HEK293 (cell line): ENCODE results near the gene RAB6A.

ENCODE experiments used
- EGR2 ChIP-seq: fragments of 450-650 bp; formaldehyde crosslinking; IDR thresholded peaks from 2 replicates; pipeline ENCODE4 v1.5.1; 2016; ENCODE audit warnings: low read depth, missing biosample characterization, missing genetic modification characterization
- KLF1 ChIP-seq: fragments of 450-650 bp; formaldehyde crosslinking; IDR thresholded peaks from 2 replicates; pipeline ENCODE4 v1.5.1; 2016; ENCODE audit warnings: missing biosample characterization, missing genetic modification characterization
- MEIS1 ChIP-seq: sonication (generic); formaldehyde crosslinking; IDR thresholded peaks from 2 replicates; pipeline ENCODE4 v1.8.1; 2022; ENCODE audit warnings: missing genetic modification reagents, mild to moderate bottlenecking, borderline replicate concordance
- OVOL3 ChIP-seq: fragments of 450-650 bp; formaldehyde crosslinking; IDR thresholded peaks from 2 replicates; pipeline ENCODE4 v1.5.1; 2016; ENCODE audit warnings: missing biosample characterization, missing genetic modification characterization
- SP3 ChIP-seq: fragments of 450-650 bp; formaldehyde crosslinking; IDR thresholded peaks from 2 replicates; pipeline ENCODE4 v1.5.1; 2016; ENCODE audit warnings: missing biosample characterization, missing genetic modification characterization
- ZBTB17 ChIP-seq: fragments of 450-650 bp; formaldehyde crosslinking; IDR thresholded peaks from 2 replicates; pipeline ENCODE4 v1.5.1; 2016; ENCODE audit warnings: missing biosample characterization, missing genetic modification characterization
- ZBTB21 ChIP-seq: fragments of 450-650 bp; formaldehyde crosslinking; IDR thresholded peaks from 2 replicates; pipeline ENCODE4 v1.5.1; 2017; ENCODE audit warnings: missing biosample characterization, missing genetic modification characterization
- ZIC2 ChIP-seq: fragments of 450-650 bp; formaldehyde crosslinking; IDR thresholded peaks from 2 replicates; pipeline ENCODE4 v1.5.1; 2016; ENCODE audit warnings: missing biosample characterization, missing genetic modification characterization
- ZNF114 ChIP-seq: fragments of 450-650 bp; formaldehyde crosslinking; IDR thresholded peaks from 2 replicates; pipeline ENCODE4 v1.5.0; 2017; ENCODE audit warnings: missing biosample characterization, missing genetic modification characterization
- ZNF146 ChIP-seq: fragments of 450-650 bp; formaldehyde crosslinking; IDR thresholded peaks from 2 replicates; pipeline ENCODE4 v1.5.1; 2016; ENCODE audit warnings: missing biosample characterization, missing genetic modification characterization
- ZNF248 ChIP-seq: fragments of 450-650 bp; formaldehyde crosslinking; IDR thresholded peaks from 2 replicates; pipeline ENCODE4 v1.5.1; 2017; ENCODE audit warnings: missing biosample characterization, missing genetic modification characterization
- ZNF266 ChIP-seq: fragments of 450-650 bp; formaldehyde crosslinking; IDR thresholded peaks from 2 replicates; pipeline ENCODE4 v1.5.1; 2016; ENCODE audit warnings: missing biosample characterization, missing genetic modification characterization, low read depth
- ZNF274 ChIP-seq, 2 experiments: fragments of 200-500 bp in 1 of 2; fragments of 450-650 bp in 1 of 2; sonication (Bioruptor generic) in 1 of 2; formaldehyde crosslinking in 1 of 2; IDR thresholded peaks; 2 replicates each; pipeline versions ENCODE4 v1.5.1 to v1.6.1; 2014 to 2016; ENCODE audit warnings: borderline replicate concordance in 1 of 2, inconsistent platforms in 1 of 2, low read length in 1 of 2, missing biosample characterization in 1 of 2, missing genetic modification characterization in 1 of 2
- ZNF324 ChIP-seq: fragments of 450-650 bp; formaldehyde crosslinking; IDR thresholded peaks from 2 replicates; pipeline ENCODE4 v1.5.1; 2016; ENCODE audit warnings: missing biosample characterization, missing genetic modification characterization
- ZNF433 ChIP-seq: fragments of 450-650 bp; formaldehyde crosslinking; IDR thresholded peaks from 2 replicates; pipeline ENCODE4 v1.5.1; 2016; ENCODE audit warnings: missing biosample characterization, missing genetic modification characterization, low read depth
- ZNF549 ChIP-seq: fragments of 450-650 bp; IDR thresholded peaks from 2 replicates; pipeline ENCODE4 v1.5.1; 2018; ENCODE audit warnings: missing biosample characterization, missing genetic modification characterization, mild to moderate bottlenecking, inconsistent platforms, moderate library complexity
- ZNF555 ChIP-seq: fragments of 450-650 bp; formaldehyde crosslinking; conservative IDR thresholded peaks from 2 replicates; pipeline ENCODE4 v1.5.1; 2017; ENCODE audit warnings: missing biosample characterization, mild to moderate bottlenecking, missing genetic modification characterization, inconsistent platforms
- ZNF658 ChIP-seq: fragments of 450-650 bp; formaldehyde crosslinking; IDR thresholded peaks from 2 replicates; pipeline ENCODE4; 2016; ENCODE audit warnings: missing biosample characterization, missing genetic modification characterization
- ZNF791 ChIP-seq: fragments of 450-650 bp; formaldehyde crosslinking; IDR thresholded peaks from 2 replicates; pipeline ENCODE4 v1.5.1; 2016; ENCODE audit warnings: missing biosample characterization, missing genetic modification characterization
- TF ChIP-seq, protein P1 (sequence below): fragments of 450-650 bp; formaldehyde crosslinking; IDR thresholded peaks from 2 replicates; pipeline ENCODE4 v1.5.1; 2016; ENCODE audit warnings: missing biosample characterization, missing genetic modification characterization
- TF ChIP-seq, protein P2 (sequence below): fragments of 450-650 bp; formaldehyde crosslinking; IDR thresholded peaks from 2 replicates; pipeline ENCODE4 v1.5.1; 2016; ENCODE audit warnings: missing biosample characterization, missing genetic modification characterization
- TF ChIP-seq, protein P3 (sequence below): fragments of 450-650 bp; formaldehyde crosslinking; IDR thresholded peaks from 2 replicates; pipeline ENCODE4 v1.5.1; 2017; ENCODE audit warnings: missing biosample characterization, missing genetic modification characterization
- TF ChIP-seq, protein P4 (sequence below): fragments of 450-650 bp; formaldehyde crosslinking; IDR thresholded peaks from 2 replicates; pipeline ENCODE4 v1.5.1; 2017; ENCODE audit warnings: missing biosample characterization, missing genetic modification characterization
- TF ChIP-seq, protein P5 (sequence below): fragments of 450-650 bp; formaldehyde crosslinking; IDR thresholded peaks from 2 replicates; pipeline ENCODE4 v1.5.1; 2016; ENCODE audit warnings: missing biosample characterization, missing genetic modification characterization, low read depth
- TF ChIP-seq, protein P6 (sequence below): IDR thresholded peaks from 2 replicates; pipeline ENCODE4 v1.6.1; 2011; ENCODE audit warnings: mild to moderate bottlenecking, low read depth, low read length, borderline replicate concordance

RAB6A gene

DNA sequence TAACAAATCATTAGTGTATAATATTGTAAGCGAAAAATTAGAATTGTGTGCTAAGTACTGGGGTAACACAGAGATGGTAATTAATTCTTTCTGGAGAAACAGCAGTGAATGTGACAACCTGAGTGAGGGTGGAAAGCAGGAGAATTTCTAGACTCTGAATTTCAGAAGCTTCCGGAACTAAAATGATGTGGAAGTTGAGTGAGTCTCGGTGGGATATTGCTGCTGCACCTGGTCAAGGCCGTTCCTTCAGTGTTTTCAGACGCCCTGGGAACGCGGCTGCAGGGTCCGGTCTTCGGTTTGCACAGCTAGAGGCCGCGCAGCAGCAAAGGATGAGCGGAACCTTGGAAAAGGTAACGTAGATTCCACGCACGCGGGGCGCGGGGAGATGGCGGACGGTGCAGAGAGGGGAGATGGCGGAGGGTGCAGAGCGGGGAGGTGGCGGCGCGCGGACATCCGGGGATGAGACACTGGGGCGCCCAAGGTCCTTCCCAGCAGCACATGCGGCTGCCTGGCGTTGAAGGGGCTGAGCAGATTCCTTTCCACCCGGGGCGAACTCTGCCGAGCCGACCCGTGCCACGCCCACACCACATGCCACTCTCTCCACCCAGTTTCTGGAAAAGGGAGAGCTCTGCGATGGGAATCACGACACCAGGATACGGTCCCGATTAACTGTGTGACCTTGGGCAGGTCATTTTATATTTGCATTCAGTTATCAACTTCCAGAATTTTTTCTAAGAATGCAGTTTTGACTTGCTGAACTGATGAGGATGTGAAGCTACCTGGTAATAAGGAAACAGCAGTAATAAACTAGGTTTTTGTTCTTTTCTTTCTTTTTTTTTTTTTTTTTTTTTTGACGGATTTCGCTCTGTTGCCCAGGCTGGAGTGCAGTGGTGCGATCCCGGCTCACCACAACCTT, 27.0 kb upstream of the RAB6A start, which contains the start of gene MRPL48 (continued):
- TF ChIP-seq, protein P1, sequence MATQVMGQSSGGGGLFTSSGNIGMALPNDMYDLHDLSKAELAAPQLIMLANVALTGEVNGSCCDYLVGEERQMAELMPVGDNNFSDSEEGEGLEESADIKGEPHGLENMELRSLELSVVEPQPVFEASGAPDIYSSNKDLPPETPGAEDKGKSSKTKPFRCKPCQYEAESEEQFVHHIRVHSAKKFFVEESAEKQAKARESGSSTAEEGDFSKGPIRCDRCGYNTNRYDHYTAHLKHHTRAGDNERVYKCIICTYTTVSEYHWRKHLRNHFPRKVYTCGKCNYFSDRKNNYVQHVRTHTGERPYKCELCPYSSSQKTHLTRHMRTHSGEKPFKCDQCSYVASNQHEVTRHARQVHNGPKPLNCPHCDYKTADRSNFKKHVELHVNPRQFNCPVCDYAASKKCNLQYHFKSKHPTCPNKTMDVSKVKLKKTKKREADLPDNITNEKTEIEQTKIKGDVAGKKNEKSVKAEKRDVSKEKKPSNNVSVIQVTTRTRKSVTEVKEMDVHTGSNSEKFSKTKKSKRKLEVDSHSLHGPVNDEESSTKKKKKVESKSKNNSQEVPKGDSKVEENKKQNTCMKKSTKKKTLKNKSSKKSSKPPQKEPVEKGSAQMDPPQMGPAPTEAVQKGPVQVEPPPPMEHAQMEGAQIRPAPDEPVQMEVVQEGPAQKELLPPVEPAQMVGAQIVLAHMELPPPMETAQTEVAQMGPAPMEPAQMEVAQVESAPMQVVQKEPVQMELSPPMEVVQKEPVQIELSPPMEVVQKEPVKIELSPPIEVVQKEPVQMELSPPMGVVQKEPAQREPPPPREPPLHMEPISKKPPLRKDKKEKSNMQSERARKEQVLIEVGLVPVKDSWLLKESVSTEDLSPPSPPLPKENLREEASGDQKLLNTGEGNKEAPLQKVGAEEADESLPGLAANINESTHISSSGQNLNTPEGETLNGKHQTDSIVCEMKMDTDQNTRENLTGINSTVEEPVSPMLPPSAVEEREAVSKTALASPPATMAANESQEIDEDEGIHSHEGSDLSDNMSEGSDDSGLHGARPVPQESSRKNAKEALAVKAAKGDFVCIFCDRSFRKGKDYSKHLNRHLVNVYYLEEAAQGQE (tag by site-specific recombination), result peak; percentile 29; the same call in 1 of the 2 replicates
- TF ChIP-seq ZBTB21 (tag by site-specific recombination), result peak; percentile 45; the same call in 1 of the 2 replicates
- TF ChIP-seq ZNF274 (IDR thresholded peaks at IDR 0.05; ENCODE audit: low read length), result no peak
- TF ChIP-seq ZNF274 (tag by site-specific recombination; IDR thresholded peaks at IDR 0.05; ENCODE audit: borderline replicate concordance), result no peak
- peak; percentile 83 for TF ChIP-seq ZBTB17 (tag by site-specific recombination)
- TF ChIP-seq, protein P2, sequence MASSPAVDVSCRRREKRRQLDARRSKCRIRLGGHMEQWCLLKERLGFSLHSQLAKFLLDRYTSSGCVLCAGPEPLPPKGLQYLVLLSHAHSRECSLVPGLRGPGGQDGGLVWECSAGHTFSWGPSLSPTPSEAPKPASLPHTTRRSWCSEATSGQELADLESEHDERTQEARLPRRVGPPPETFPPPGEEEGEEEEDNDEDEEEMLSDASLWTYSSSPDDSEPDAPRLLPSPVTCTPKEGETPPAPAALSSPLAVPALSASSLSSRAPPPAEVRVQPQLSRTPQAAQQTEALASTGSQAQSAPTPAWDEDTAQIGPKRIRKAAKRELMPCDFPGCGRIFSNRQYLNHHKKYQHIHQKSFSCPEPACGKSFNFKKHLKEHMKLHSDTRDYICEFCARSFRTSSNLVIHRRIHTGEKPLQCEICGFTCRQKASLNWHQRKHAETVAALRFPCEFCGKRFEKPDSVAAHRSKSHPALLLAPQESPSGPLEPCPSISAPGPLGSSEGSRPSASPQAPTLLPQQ, result peak; percentile 81
- TF ChIP-seq, protein P3, sequence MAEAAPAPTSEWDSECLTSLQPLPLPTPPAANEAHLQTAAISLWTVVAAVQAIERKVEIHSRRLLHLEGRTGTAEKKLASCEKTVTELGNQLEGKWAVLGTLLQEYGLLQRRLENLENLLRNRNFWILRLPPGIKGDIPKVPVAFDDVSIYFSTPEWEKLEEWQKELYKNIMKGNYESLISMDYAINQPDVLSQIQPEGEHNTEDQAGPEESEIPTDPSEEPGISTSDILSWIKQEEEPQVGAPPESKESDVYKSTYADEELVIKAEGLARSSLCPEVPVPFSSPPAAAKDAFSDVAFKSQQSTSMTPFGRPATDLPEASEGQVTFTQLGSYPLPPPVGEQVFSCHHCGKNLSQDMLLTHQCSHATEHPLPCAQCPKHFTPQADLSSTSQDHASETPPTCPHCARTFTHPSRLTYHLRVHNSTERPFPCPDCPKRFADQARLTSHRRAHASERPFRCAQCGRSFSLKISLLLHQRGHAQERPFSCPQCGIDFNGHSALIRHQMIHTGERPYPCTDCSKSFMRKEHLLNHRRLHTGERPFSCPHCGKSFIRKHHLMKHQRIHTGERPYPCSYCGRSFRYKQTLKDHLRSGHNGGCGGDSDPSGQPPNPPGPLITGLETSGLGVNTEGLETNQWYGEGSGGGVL (tag by site-specific recombination), result peak; percentile 27; the same call in 1 of the 2 replicates
- TF ChIP-seq ZNF248 (tag by site-specific recombination), result no peak
- no peak for TF ChIP-seq MEIS1 (CRISPR knock-in tag)
- peak; percentile 65 for TF ChIP-seq SP3 (tag by site-specific recombination)
- TF ChIP-seq ZNF549 (tag by site-specific recombination), result no peak
- TF ChIP-seq, protein P4, sequence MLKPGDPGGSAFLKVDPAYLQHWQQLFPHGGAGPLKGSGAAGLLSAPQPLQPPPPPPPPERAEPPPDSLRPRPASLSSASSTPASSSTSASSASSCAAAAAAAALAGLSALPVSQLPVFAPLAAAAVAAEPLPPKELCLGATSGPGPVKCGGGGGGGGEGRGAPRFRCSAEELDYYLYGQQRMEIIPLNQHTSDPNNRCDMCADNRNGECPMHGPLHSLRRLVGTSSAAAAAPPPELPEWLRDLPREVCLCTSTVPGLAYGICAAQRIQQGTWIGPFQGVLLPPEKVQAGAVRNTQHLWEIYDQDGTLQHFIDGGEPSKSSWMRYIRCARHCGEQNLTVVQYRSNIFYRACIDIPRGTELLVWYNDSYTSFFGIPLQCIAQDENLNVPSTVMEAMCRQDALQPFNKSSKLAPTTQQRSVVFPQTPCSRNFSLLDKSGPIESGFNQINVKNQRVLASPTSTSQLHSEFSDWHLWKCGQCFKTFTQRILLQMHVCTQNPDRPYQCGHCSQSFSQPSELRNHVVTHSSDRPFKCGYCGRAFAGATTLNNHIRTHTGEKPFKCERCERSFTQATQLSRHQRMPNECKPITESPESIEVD (tag by site-specific recombination), result peak; percentile 15; the same call in 1 of the 2 replicates
- TF ChIP-seq KLF1 (tag by site-specific recombination), result peak; percentile 57
- no peak for TF ChIP-seq ZNF114 (tag by site-specific recombination)
- TF ChIP-seq OVOL3 (tag by site-specific recombination), result peak; percentile 72; the same call in 1 of the 2 replicates
- 0 out of 2 replicates have a peak, but pooled peaks have one; percentile 42 for TF ChIP-seq ZIC2 (tag by site-specific recombination)
- TF ChIP-seq ZNF266 (tag by site-specific recombination), result no peak
- TF ChIP-seq ZNF146 (tag by site-specific recombination), result peak; percentile 68
- TF ChIP-seq ZNF324 (tag by site-specific recombination), result 0 out of 2 replicates have a peak, but pooled peaks have one; percentile 60
- no peak for TF ChIP-seq ZNF791 (tag by site-specific recombination)
- no peak for TF ChIP-seq ZNF658 (tag by site-specific recombination)
- TF ChIP-seq, protein P5, sequence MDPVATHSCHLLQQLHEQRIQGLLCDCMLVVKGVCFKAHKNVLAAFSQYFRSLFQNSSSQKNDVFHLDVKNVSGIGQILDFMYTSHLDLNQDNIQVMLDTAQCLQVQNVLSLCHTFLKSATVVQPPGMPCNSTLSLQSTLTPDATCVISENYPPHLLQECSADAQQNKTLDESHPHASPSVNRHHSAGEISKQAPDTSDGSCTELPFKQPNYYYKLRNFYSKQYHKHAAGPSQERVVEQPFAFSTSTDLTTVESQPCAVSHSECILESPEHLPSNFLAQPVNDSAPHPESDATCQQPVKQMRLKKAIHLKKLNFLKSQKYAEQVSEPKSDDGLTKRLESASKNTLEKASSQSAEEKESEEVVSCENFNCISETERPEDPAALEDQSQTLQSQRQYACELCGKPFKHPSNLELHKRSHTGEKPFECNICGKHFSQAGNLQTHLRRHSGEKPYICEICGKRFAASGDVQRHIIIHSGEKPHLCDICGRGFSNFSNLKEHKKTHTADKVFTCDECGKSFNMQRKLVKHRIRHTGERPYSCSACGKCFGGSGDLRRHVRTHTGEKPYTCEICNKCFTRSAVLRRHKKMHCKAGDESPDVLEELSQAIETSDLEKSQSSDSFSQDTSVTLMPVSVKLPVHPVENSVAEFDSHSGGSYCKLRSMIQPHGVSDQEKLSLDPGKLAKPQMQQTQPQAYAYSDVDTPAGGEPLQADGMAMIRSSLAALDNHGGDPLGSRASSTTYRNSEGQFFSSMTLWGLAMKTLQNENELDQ (tag by site-specific recombination), result no peak
- TF ChIP-seq EGR2 (tag by site-specific recombination), result no peak
- TF ChIP-seq, protein P6, sequence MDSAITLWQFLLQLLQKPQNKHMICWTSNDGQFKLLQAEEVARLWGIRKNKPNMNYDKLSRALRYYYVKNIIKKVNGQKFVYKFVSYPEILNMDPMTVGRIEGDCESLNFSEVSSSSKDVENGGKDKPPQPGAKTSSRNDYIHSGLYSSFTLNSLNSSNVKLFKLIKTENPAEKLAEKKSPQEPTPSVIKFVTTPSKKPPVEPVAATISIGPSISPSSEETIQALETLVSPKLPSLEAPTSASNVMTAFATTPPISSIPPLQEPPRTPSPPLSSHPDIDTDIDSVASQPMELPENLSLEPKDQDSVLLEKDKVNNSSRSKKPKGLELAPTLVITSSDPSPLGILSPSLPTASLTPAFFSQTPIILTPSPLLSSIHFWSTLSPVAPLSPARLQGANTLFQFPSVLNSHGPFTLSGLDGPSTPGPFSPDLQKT, result no peak
- no peak for TF ChIP-seq ZNF433 (tag by site-specific recombination)
- no peak for TF ChIP-seq ZNF555
